GM19239 (cell line): ENCODE measurements around the gene COL18A1.
"Not testable (repeated sequence)": the region's sequence is repeated elsewhere in the genome, so short reads cannot be mapped to it uniquely, and the experiment has no call there.

Source experiments
- DNase-seq: peaks from one replicate; pipeline ENCODE4 v3.0.0; 2011; ENCODE audit warnings: low spot score; ENCODE audit not compliant: insufficient read length
- FAIRE-seq: peaks from 2 replicates; lab custom pipeline; 2011; peaks lifted over from hg19 to GRCh38; lab: Jason Lieb, UNC

COL18A1 gene

GRCh38 chr21:45558044-45558721, 153.2 kb downstream of the COL18A1 start:
- no peak for FAIRE-seq
- no peak for DNase-seq

GRCh38 chr21:45559216-45560105, 154.5 kb downstream of the COL18A1 start:
- FAIRE-seq = no peak
- no peak for DNase-seq

DNA sequence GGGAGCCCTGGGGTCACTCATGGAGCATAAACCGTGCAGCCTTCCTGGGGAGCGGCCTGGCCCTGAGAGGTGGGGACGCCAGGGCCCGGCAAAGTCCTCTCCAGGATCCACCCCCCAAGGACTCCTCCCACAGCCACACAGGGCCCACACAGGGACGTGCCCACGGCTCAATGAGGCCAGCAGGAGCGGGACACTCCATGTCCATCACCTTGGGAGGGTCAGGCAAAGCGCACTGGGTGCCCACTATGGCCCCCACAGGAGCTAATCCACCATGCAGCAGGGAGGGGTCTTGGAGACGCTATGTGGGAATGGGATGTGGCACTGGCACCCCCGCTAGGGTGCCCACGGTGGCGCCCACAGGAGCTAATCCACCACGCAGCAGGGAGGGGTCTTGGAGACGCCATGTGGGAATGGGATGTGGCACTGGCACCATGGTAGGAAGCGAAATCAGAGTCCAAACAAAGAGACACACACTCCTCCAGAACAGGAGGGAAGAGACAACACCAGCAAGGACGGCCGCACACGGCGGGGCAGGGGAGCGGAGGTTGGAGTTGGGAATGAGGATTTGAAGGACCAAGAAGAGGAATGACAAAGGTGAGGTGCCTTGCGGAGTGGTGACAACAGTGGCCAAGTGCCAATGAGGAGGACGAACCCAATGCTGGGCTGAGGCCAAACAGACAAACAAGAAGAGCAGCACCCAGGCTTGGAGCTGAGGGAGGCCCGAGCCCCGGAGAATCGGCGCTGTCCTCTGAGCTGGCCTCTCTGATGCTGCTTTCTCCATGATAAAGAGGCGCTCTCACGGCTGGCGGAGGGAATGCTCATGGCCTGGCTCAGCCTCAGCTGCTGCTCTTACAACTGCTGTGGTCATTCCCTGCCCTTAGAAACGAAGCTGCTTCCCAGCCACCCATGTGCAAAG, 155.4 kb downstream of the COL18A1 start:
- no peak for DNase-seq
- no peak for FAIRE-seq

DNA sequence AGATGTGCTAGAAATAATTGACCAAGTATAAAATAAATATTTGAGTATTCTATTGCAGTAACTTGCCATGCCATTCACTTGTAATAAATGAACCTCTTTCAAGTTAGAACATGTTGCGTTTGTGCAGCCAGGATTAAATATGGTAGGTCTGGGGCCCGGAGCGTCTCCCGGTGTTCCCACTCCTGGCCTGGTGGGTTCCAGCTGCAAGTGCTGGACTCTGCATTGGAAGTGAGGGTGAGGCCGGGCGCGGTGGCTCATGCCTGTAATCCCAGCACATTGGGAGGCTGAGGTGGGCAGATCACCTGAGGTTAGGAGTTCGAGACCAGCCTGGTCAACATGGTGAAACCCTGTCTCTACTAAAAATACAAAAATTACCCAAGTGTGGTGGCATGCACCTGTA, 156.3 kb downstream of the COL18A1 start:
- DNase-seq, FAIRE-seq: not testable (repeated sequence)

DNA sequence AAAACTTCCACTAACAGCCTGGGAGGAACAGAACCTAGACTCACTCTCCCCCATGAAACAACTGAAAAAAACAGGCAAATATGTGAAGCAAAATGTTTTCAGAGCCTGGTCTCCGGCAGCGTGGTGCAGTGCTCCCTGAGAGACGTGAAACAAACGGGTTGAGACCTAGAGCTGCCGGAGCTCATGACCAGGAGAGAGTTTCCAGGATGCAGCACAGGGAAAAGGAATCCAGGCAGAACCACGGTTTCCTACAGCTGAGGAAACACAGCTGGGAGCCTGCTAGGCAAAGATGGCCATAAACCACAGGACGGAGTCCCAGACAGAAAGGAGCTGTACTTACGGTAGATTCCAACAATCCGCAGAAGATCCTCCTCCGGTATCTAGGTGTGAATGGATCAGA, 157.4 kb downstream of the COL18A1 start:
- FAIRE-seq = no peak
- no peak for DNase-seq

DNA sequence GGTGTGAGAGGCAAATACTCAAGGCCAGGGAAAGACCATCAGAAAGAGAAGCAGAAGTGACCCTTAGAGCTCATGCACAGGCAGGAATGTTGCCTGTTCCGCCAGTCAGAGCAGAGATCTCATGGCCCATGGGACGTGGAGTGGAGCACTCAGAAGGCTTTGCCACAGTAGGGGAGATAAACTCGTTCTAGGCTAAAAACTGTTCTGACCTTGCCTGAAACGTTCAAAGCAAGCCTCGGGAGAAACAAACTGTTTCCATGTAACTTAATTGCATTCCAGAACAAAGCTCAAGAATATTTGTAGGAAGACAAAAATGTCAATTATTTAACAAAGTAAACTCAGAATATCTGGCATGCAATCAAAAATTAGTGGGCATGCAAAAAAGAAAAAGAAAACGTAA, 158.0 kb downstream of the COL18A1 start:
- DNase-seq (no peak), FAIRE-seq (no peak)
